HepG2 (cell line): ENCODE measurements around the gene ARFGAP2. TPM values are rescaled to one million over a fixed set of nuclear protein-coding genes. Genes with fewer than 3 reads are reported as not detected.

Experiments
- AGO1 ChIP-seq: fragments of 200-400 bp; formaldehyde crosslinking; IDR thresholded peaks from 2 replicates; pipeline ENCODE4 v1.6.1; 2017; ENCODE audit warnings: mild to moderate bottlenecking, low read depth, low read length, moderate library complexity; ENCODE audit not compliant: poor library complexity, severe bottlenecking
- ERF ChIP-seq: IDR thresholded peaks from 2 replicates; pipeline ENCODE4 v1.6.1; 2018; ENCODE audit warnings: missing biosample characterization, missing genetic modification reagents
- KDM5B ChIP-seq: sonication (generic); formaldehyde crosslinking; IDR thresholded peaks from 2 replicates; pipeline ENCODE4 v1.4.0; 2020; ENCODE audit warnings: missing genetic modification reagents, mild to moderate bottlenecking, borderline replicate concordance
- NR1H2 ChIP-seq: sonication (generic); formaldehyde crosslinking; IDR thresholded peaks from 2 replicates; pipeline ENCODE4 v1.8.1; 2022; ENCODE audit warnings: low read depth, missing genetic modification reagents, borderline replicate concordance
- NR2F6 ChIP-seq, 2 experiments: IDR thresholded peaks; 2 replicates each; pipeline ENCODE4 v1.6.1; 2016; ENCODE audit warnings: antibody characterized with exemption in 1 of 2, mild to moderate bottlenecking in 1 of 2
- POLR2AphosphoS2 ChIP-seq: IDR thresholded peaks from 2 replicates; pipeline ENCODE4 v1.6.1; 2011; ENCODE audit warnings: low read depth, low read length, improper control_type of control experiment
- TBL1XR1 ChIP-seq: fragments of 150-350 bp; IDR thresholded peaks from 2 replicates; pipeline ENCODE4 v1.6.1; 2014; ENCODE audit warnings: borderline replicate concordance, low read length; ENCODE audit not compliant: partially characterized antibody
- TBP ChIP-seq: sonication (generic); formaldehyde crosslinking; IDR thresholded peaks from 2 replicates; pipeline ENCODE4 v1.5.0; 2020; ENCODE audit warnings: missing genetic modification reagents
- TMF1 ChIP-seq: sonication (generic); formaldehyde crosslinking; IDR thresholded peaks from 2 replicates; pipeline ENCODE4 v1.8.1; 2022; ENCODE audit warnings: low read depth, missing genetic modification reagents
- U2AF2 ChIP-seq: fragments of 200-400 bp; formaldehyde crosslinking; IDR thresholded peaks from 2 replicates; pipeline ENCODE4 v1.6.1; 2017; ENCODE audit warnings: low read depth, mild to moderate bottlenecking, low read length
- ZBTB38 ChIP-seq: sonication (generic); formaldehyde crosslinking; IDR thresholded peaks from 2 replicates; pipeline ENCODE4 v1.5.1; 2020; ENCODE audit warnings: mild to moderate bottlenecking, missing genetic modification reagents
- ZFP1 ChIP-seq: IDR thresholded peaks from 2 replicates; pipeline ENCODE4 v1.6.1; 2016
- ZNF124 ChIP-seq: sonication (generic); formaldehyde crosslinking; IDR thresholded peaks from 2 replicates; pipeline ENCODE4 v1.4.0; 2020; ENCODE audit warnings: missing genetic modification reagents
- ZNF160 ChIP-seq: sonication (generic); formaldehyde crosslinking; IDR thresholded peaks from 2 replicates; pipeline ENCODE4 v1.8.0; 2022; ENCODE audit warnings: mild to moderate bottlenecking, inconsistent platforms, missing genetic modification reagents
- ZNF577 ChIP-seq: sonication (generic); formaldehyde crosslinking; IDR thresholded peaks from 2 replicates; pipeline ENCODE4 v1.4.0; 2020; ENCODE audit warnings: mild to moderate bottlenecking, low read depth, missing genetic modification reagents, borderline replicate concordance
- polyA plus RNA-seq, 8 experiments: library from polyadenylated mRNA; depleted of rRNA in 3 of 8; stranded (reverse) in 7 of 8; unstranded in 1 of 8; fragments of >200 nt; fragmentation: Illumina TruSeq in 4 of 8; extraction: Trizol in 4 of 8; gene quantifications; 2 replicates each; pipeline versions ENCODE4 v1.2.1 to v1.2.3, GENCODE V29; 2011 to 2016; ENCODE audit warnings: low read depth in 4 of 8, missing spikeins in 1 of 8, mixed read lengths in 1 of 8; ENCODE audit not compliant: insufficient read depth in 1 of 8
- total RNA-seq, 5 experiments: library from RNA; depleted of rRNA; stranded (reverse); fragments of >200 nt; fragmentation: Illumina TruSeq; extraction: Trizol; gene quantifications; 2 replicates each; pipeline ENCODE4 v1.2.3, GENCODE V29; 2016; ENCODE audit warnings: low read depth in 1 of 5
- TF ChIP-seq, protein P1 (sequence below): sonication (generic); formaldehyde crosslinking; IDR thresholded peaks from 2 replicates; pipeline ENCODE4 v1.5.1; 2020; ENCODE audit warnings: mild to moderate bottlenecking, moderate library complexity, missing genetic modification reagents
- TF ChIP-seq, protein P2 (sequence below): sonication (generic); formaldehyde crosslinking; conservative IDR thresholded peaks from 2 replicates; pipeline ENCODE4 v1.4.0; 2020; ENCODE audit warnings: mild to moderate bottlenecking, missing genetic modification reagents, moderate library complexity
- TF ChIP-seq, protein P3 (sequence below): sonication (generic); formaldehyde crosslinking; IDR thresholded peaks from 2 replicates; pipeline ENCODE4 v1.8.1; 2023; ENCODE audit warnings: mild to moderate bottlenecking, inconsistent platforms, moderate library complexity, missing genetic modification reagents, borderline replicate concordance
- TF ChIP-seq, protein P4 (sequence below): sonication (generic); formaldehyde crosslinking; IDR thresholded peaks from 2 replicates; pipeline ENCODE4 v1.5.1; 2020; ENCODE audit warnings: missing genetic modification reagents, mild to moderate bottlenecking, borderline replicate concordance
- TF ChIP-seq, protein P5 (sequence below): sonication (generic); formaldehyde crosslinking; IDR thresholded peaks from 2 replicates; pipeline ENCODE4 v1.4.0; 2020; ENCODE audit warnings: missing genetic modification reagents

Gene ARFGAP2
- total and polyA plus RNA-seq, 2 of the 13 experiments (the other 11 are each of a cell fraction or from before 2014, with no cell fraction given) = 32.3 to 75.3 TPM

DNA sequence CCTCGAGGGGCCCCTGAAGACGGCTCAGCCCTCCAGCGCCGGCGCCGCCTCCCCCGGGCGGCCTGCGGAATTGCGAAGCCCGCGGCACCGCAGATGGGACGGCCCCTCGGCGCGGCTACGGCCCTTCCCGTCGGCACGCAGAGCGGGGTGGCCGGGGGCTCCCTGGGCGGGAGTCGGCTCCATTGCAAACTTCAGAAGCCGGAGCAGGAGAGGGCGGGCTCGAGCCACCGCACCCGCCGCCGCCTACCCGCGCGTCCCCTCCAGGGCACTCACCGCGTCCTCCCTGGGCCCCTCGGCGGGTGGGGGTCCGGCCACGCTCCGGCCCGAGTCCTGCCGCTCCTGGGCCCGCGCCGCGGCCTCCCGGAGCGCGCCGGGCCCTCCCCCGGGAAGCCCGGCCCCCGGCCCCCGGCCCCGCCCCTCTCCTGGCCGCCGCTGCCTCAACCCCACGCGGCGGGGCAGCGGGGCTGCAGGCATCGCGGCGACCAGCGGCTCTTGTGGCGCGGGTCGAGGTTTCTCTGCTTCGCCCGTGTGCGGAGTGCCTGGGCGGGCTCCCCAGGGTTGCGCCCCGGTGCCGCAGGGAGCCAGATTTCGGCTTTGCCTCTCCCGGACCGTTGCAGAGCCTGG lies 9.5 kb upstream of the ARFGAP2 start, which contains the start of gene PACSIN3 (continued):
- TF ChIP-seq TBL1XR1 (no peak), U2AF2 (no peak), ZNF577 (no peak), NR1H2 (no peak), AGO1 (no peak), ZFP1 (CRISPR knock-in tag) (no peak), NR2F6 (IDR thresholded peaks at IDR 0.05) (no peak), NR2F6 (CRISPR knock-in tag; IDR thresholded peaks at IDR 0.05) (no peak), ZBTB38 (CRISPR knock-in tag) (no peak; the same call in 1 of the 2 replicates), TMF1 (CRISPR knock-in tag) (0 out of 2 replicates have a peak, but pooled peaks have one; percentile 37), KDM5B (0 out of 2 replicates have a peak, but pooled peaks have one; percentile 1), TBP (no peak), ZNF160 (CRISPR knock-in tag) (0 out of 2 replicates have a peak, but pooled peaks have one; percentile 35), ERF (0 out of 2 replicates have a peak, but pooled peaks have one; percentile 12), POLR2AphosphoS2 (no peak), ZNF124 (no peak)
- TF ChIP-seq, protein P1, sequence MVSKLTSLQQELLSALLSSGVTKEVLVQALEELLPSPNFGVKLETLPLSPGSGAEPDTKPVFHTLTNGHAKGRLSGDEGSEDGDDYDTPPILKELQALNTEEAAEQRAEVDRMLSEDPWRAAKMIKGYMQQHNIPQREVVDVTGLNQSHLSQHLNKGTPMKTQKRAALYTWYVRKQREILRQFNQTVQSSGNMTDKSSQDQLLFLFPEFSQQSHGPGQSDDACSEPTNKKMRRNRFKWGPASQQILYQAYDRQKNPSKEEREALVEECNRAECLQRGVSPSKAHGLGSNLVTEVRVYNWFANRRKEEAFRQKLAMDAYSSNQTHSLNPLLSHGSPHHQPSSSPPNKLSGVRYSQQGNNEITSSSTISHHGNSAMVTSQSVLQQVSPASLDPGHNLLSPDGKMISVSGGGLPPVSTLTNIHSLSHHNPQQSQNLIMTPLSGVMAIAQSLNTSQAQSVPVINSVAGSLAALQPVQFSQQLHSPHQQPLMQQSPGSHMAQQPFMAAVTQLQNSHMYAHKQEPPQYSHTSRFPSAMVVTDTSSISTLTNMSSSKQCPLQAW (CRISPR knock-in tag) = peak; percentile 50; the same call in 1 of the 2 replicates
- TF ChIP-seq, protein P2, sequence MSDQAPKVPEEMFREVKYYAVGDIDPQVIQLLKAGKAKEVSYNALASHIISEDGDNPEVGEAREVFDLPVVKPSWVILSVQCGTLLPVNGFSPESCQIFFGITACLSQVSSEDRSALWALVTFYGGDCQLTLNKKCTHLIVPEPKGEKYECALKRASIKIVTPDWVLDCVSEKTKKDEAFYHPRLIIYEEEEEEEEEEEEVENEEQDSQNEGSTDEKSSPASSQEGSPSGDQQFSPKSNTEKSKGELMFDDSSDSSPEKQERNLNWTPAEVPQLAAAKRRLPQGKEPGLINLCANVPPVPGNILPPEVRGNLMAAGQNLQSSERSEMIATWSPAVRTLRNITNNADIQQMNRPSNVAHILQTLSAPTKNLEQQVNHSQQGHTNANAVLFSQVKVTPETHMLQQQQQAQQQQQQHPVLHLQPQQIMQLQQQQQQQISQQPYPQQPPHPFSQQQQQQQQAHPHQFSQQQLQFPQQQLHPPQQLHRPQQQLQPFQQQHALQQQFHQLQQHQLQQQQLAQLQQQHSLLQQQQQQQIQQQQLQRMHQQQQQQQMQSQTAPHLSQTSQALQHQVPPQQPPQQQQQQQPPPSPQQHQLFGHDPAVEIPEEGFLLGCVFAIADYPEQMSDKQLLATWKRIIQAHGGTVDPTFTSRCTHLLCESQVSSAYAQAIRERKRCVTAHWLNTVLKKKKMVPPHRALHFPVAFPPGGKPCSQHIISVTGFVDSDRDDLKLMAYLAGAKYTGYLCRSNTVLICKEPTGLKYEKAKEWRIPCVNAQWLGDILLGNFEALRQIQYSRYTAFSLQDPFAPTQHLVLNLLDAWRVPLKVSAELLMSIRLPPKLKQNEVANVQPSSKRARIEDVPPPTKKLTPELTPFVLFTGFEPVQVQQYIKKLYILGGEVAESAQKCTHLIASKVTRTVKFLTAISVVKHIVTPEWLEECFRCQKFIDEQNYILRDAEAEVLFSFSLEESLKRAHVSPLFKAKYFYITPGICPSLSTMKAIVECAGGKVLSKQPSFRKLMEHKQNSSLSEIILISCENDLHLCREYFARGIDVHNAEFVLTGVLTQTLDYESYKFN (CRISPR knock-in tag) = no peak
- TF ChIP-seq, protein P3, sequence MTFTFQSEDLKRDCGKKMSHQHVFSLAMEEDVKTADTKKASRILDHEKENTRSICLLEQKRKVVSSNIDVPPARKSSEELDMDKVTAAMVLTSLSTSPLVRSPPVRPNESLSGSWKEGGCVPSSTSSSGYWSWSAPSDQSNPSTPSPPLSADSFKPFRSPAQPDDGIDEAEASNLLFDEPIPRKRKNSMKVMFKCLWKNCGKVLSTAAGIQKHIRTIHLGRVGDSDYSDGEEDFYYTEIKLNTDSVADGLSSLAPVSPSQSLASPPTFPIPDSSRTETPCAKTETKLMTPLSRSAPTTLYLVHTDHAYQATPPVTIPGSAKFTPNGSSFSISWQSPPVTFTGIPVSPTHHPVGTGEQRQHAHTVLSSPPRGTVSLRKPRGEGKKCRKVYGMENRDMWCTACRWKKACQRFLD (CRISPR knock-in tag) = no peak
- TF ChIP-seq, protein P4, sequence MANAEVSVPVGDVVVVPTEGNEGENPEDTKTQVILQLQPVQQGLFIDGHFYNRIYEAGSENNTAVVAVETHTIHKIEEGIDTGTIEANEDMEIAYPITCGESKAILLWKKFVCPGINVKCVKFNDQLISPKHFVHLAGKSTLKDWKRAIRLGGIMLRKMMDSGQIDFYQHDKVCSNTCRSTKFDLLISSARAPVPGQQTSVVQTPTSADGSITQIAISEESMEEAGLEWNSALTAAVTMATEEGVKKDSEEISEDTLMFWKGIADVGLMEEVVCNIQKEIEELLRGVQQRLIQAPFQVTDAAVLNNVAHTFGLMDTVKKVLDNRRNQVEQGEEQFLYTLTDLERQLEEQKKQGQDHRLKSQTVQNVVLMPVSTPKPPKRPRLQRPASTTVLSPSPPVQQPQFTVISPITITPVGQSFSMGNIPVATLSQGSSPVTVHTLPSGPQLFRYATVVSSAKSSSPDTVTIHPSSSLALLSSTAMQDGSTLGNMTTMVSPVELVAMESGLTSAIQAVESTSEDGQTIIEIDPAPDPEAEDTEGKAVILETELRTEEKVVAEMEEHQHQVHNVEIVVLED (CRISPR knock-in tag) = no peak
- TF ChIP-seq, protein P5, sequence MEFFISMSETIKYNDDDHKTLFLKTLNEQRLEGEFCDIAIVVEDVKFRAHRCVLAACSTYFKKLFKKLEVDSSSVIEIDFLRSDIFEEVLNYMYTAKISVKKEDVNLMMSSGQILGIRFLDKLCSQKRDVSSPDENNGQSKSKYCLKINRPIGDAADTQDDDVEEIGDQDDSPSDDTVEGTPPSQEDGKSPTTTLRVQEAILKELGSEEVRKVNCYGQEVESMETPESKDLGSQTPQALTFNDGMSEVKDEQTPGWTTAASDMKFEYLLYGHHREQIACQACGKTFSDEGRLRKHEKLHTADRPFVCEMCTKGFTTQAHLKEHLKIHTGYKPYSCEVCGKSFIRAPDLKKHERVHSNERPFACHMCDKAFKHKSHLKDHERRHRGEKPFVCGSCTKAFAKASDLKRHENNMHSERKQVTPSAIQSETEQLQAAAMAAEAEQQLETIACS (CRISPR knock-in tag) = no peak
